ENCODE measurements around the gene GRM5.
"Not testable (repeated sequence)": the region's sequence is repeated elsewhere in the genome, so short reads cannot be mapped to it uniquely, and the experiment has no call there.

DNA sequence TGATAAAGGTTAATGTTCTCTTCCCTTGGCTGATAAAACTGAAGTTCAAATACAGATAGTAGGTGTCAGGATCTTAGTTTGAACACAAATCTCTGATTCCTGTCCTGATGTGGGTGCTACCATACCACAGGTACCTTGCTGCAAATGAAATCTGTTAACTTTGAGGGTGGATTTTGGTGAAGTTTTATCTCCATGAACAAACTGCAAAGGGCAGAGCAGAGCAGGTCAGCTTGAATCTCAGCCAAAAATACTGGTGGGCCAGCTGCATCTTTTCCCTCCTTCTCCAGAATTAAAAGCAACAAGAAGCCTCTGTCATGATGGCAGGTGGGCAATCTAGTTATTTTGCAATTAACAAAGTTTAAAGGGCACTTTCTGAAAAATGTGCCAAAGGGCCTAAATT, 214.2 kb downstream of the GRM5 start:
- TF ChIP-seq, protein P1, sequence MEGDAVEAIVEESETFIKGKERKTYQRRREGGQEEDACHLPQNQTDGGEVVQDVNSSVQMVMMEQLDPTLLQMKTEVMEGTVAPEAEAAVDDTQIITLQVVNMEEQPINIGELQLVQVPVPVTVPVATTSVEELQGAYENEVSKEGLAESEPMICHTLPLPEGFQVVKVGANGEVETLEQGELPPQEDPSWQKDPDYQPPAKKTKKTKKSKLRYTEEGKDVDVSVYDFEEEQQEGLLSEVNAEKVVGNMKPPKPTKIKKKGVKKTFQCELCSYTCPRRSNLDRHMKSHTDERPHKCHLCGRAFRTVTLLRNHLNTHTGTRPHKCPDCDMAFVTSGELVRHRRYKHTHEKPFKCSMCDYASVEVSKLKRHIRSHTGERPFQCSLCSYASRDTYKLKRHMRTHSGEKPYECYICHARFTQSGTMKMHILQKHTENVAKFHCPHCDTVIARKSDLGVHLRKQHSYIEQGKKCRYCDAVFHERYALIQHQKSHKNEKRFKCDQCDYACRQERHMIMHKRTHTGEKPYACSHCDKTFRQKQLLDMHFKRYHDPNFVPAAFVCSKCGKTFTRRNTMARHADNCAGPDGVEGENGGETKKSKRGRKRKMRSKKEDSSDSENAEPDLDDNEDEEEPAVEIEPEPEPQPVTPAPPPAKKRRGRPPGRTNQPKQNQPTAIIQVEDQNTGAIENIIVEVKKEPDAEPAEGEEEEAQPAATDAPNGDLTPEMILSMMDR (IDR thresholded peaks at IDR 0.05): not testable (repeated sequence)
- TF ChIP-seq POLR2A (IDR thresholded peaks at IDR 0.05): not testable (repeated sequence)
